Measurements from ENCODE around the gene PLK1.
"Not testable (repeated sequence)": the region's sequence is repeated elsewhere in the genome, so short reads cannot be mapped to it uniquely, and the experiment has no call there.

PLK1 gene

DNA sequence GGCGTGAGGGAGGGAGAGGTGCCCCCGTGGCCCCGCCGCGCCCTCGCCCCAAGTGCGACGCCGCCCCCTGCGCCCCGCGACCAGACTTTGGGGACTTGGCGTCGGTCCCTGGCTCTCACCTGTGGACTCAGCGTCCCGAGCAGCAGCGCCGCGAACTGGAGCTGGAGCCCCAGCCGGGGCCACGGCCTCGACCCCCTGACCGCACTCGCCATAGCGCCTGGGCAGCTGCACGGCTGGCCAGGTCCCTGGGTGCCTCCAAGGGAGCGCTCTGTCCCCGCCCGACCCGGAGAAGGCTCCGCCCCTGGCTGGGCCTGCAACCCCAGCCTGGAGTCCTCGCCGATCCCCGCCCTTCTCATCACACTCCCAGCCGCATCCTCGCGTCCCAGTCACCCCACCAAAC, 34.3 kb downstream of the PLK1 start, which contains the start of gene ERN2:
Gene ERN2 (minus strand): TSS at position 247 of the 400 bp plus-strand sequence. CDS start 35 bp downstream, at position 212.
- DNase-seq = no peak

GRCh38 chr16:23716484-23716883, 37.8 kb downstream of the PLK1 start:
- DNase-seq = no peak

- not testable (repeated sequence) for DNase-seq
Observed at GRCh38 chr16:23722613-23723240, 44.0 kb downstream of the PLK1 start.

DNA sequence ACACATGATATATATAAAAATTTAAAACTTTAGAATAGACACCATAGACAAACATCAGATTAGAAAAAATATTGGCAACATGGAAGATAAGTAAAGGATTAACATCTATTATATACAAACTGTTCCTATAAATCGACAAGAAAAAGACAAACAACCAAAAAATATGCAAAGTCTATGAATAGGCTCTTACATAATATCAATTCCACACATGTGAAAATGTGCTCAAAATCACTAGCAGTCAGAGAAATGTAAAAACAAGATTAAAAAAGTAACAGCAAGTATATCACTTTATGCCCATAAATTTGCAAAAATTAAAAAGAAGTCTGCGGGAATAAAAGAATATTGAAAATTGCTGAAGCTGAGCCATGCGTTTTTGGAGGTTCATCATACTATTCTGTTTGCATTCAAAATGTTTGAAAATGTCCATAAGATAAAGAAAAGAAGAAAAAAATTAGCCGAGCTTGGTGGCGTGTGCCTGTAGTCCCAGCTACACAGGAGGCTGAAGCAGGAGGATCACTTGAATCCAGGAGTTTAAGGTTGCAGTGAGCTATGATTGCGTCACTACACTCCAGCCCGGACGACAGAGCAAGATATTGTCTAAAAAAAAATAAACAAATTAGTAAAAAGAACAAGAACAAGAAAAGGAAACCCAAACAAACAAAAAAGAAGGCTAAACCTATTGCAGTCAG, 45.6 kb downstream of the PLK1 start:
- DNase-seq = no peak

GRCh38 chr16:23724785-23725131, 46.1 kb downstream of the PLK1 start:
- no peak for DNase-seq

- DNase-seq = no peak
Observed at GRCh38 chr16:23726710-23727109, 48.0 kb downstream of the PLK1 start.

GRCh38 chr16:23728112-23728477, 49.4 kb downstream of the PLK1 start:
- DNase-seq = no peak

GRCh38 chr16:23729503-23730424, 51.1 kb downstream of the PLK1 start:
- no peak for DNase-seq

DNA sequence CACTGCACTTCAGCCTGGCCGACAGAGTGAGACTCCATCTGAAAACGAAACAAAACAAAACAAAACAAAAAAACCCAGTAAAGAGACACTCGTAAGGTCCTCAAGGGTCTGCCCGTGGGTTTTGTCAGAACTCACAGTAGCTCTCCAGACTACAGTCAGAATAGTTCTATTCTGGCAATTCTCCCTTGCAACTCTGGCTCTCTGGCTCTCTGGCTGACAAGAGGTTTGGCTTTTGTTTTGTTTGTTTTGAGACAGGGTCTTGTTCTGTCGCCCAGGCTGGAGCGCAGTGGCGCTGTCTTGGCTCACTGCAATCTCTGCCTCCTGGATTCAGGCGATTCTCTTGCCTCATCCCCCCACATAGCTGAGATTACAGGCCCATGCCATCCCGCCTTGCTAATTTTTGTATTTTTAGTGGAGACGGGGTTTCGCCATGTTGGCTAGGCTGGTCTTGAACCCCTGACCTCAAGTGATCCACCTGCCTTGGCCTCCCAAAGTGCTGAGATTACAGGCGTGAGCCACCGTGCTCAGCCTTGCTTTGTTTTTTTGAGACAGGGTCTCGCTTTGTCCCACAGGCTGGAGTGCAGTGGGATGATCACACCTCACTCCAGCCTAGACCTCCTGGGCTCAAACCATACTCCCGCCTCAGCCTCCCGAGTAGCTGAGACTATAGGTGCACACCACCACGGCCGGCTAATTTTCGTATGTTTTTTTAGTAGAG, 55.6 kb downstream of the PLK1 start:
- no peak for DNase-seq

GRCh38 chr16:23737423-23738028, 58.8 kb downstream of the PLK1 start:
- DNase-seq = not testable (repeated sequence)

- DNase-seq = no peak
Observed at GRCh38 chr16:23739516-23739915, 60.8 kb downstream of the PLK1 start.
